Mucosa of descending colon (tissue), 3 donors: ENCODE data around the gene RXRB. TPM values are rescaled to one million over a fixed set of nuclear protein-coding genes. Genes with fewer than 3 reads are reported as not detected.

Experiments
- ATAC-seq: fragments of 200-7000 bp; cut with Tn5 transposase; one replicate; pipeline ENCODE4 v1.9.1; 2020; ENCODE audit warnings: mild to moderate bottlenecking, moderate library complexity
- DNase-seq, 3 donors: peaks; one replicate each; pipeline ENCODE4 v3.0.0-alpha.2; 2020
- H3K36me3 ChIP-seq: fragments of 200-600 bp; one replicate; pipeline ENCODE4 v1.8.0; 2021; ENCODE audit warnings: low read depth, mild to moderate bottlenecking
- H3K4me1 ChIP-seq: fragments of 200-600 bp; one replicate; pipeline ENCODE4 v1.8.0; 2021; ENCODE audit warnings: low read depth, mild to moderate bottlenecking
- H3K4me3 ChIP-seq: fragments of 200-600 bp; one replicate; pipeline ENCODE4 v1.8.0; 2021; ENCODE audit warnings: mild to moderate bottlenecking
- H3K9me3 ChIP-seq: fragments of 200-600 bp; one replicate; pipeline ENCODE4 v1.8.0; 2021; ENCODE audit warnings: mild to moderate bottlenecking
- intact Hi-C, 2 donors: fragments of 100-400 bp; cut with DNase I in 1 of 2; cut with micrococcal nuclease in 1 of 2; formaldehyde crosslinking; loops; one replicate each; pipeline versions ENCODE4 v1.11.0 to v1.11.1; 2022; cut with DNase I, micrococcal nuclease
- total RNA-seq, 3 donors: library from RNA; stranded (reverse); fragmentation: NEBNext Ultra II Directional in 2 of 3; extraction: Animal tissue kit (Norgen Biotek cat#: 25700) in 2 of 3; gene quantifications; one replicate each; pipeline versions ENCODE4 v1.2.1 to v1.2.4, GENCODE V29; 2021 to 2023
- TF ChIP-seq, protein P1 (sequence below): fragments of 200-600 bp; IDR thresholded peaks from one replicate; pipeline ENCODE4 v1.8.0; 2022; ENCODE audit warnings: antibody characterized with exemption, mild to moderate bottlenecking
- donor health status: DM: no; HTN: no; CAD: no; lungs with moderate emphysema.
- donor health status: DM: no; HTN: no; CAD: no.
- donor health status: DM: no; HTN: yes; CAD: no.

RXRB gene
- total RNA-seq, 3 donors from 2014 or later, result 45.4 to 51.1 (median 51.1) TPM

GRCh38 chr6:33174784-33175183 is 25.7 kb downstream of the RXRB start:
- ATAC-seq (no peak), DNase-seq (no peak)
- Histone ChIP-seq H3K36me3 (no peaks in the 10 kb centered on the region), H3K4me3 (no peak overlapping the region), H3K9me3 (no peaks in the 10 kb centered on the region), H3K4me1 (no peaks in the 10 kb centered on the region)
- intact Hi-C loops, result no loop called here
- TF ChIP-seq, protein P1, sequence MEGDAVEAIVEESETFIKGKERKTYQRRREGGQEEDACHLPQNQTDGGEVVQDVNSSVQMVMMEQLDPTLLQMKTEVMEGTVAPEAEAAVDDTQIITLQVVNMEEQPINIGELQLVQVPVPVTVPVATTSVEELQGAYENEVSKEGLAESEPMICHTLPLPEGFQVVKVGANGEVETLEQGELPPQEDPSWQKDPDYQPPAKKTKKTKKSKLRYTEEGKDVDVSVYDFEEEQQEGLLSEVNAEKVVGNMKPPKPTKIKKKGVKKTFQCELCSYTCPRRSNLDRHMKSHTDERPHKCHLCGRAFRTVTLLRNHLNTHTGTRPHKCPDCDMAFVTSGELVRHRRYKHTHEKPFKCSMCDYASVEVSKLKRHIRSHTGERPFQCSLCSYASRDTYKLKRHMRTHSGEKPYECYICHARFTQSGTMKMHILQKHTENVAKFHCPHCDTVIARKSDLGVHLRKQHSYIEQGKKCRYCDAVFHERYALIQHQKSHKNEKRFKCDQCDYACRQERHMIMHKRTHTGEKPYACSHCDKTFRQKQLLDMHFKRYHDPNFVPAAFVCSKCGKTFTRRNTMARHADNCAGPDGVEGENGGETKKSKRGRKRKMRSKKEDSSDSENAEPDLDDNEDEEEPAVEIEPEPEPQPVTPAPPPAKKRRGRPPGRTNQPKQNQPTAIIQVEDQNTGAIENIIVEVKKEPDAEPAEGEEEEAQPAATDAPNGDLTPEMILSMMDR, result no peak

GRCh38 chr6:33173535-33174180 is 26.8 kb downstream of the RXRB start:
- H3K36me3 ChIP-seq, result no peaks in the 10 kb centered on the region
- H3K4me3 ChIP-seq, result no peak overlapping the region
- H3K9me3 ChIP-seq, result no peaks in the 10 kb centered on the region
- ATAC-seq (no peak), DNase-seq (no peak)
- TF ChIP-seq, protein P1, result no peak
- intact Hi-C loops, result no loop called here
- no peaks in the 10 kb centered on the region for H3K4me1 ChIP-seq

GRCh38 chr6:33172688-33173534 is 27.6 kb downstream of the RXRB start:
- Histone ChIP-seq H3K4me1 (no peaks in the 10 kb centered on the region), H3K4me3 (no peak overlapping the region), H3K9me3 (no peaks in the 10 kb centered on the region), H3K36me3 (no peaks in the 10 kb centered on the region)
- intact Hi-C loops, result no loop called here
- TF ChIP-seq, protein P1, result peak; percentile 15
- ATAC-seq (peak; percentile 51), DNase-seq (peak in 1 of 3 donors; percentile 40)

- no peaks in the 10 kb centered on the region for H3K36me3 ChIP-seq
- no peak for ATAC-seq
- intact Hi-C loops, result no loop called here
- no peaks in the 10 kb centered on the region for H3K9me3 ChIP-seq
- H3K4me1 ChIP-seq, result no peaks in the 10 kb centered on the region
- H3K4me3 ChIP-seq, result no peak overlapping the region
- TF ChIP-seq, protein P1, result no peak
- DNase-seq, result no peak
Measured at GRCh38 chr6:33171880-33172687, 28.4 kb downstream of the RXRB start.

DNA sequence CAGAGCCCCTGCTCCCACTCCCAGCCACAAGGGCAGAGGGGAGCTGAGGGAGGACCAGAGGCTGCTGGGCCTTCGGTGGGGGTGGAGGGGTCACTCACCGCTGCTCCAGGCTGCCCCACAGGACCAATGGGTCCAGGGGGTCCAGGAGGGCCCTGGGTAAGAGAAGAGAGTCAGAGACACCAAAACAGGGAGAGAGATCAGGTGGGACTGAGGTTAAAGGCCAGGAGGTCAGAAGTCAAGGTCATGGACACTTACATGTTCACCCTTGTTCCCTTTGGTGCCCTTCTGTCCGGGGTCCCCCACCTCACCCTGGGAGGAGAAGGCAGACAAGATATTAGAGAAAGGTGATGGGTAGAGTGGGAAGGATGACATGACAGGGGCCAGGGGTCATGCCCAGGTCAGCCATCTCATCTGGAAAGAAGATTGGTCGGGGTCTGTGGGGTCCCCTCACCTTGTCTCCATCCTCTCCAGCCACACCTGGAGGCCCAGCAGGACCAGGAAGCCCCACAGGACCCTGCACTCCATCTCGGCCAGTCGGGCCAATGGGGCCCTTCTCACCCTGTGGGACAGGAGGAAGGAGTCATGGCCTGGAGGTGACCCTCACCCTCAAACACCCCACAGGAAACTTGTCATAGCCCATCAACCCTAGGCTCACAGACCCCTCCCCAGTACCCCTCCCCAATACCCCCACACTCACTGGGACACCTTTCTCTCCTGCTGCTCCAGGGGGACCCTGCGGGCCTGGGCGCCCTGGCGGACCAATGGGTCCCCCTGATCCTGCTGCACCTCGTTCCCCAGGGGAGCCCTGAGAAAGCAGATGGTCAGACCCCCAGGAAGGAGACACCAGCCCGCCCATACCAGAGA is 29.2 kb downstream of the RXRB start:
- ATAC-seq (no peak), DNase-seq (no peak)
- intact Hi-C loops, result no loop called here
- no peaks in the 10 kb centered on the region for H3K36me3 ChIP-seq
- TF ChIP-seq, protein P1, result no peak
- H3K4me3 ChIP-seq, result no peak overlapping the region
- no peaks in the 10 kb centered on the region for H3K9me3 ChIP-seq
- H3K4me1 ChIP-seq, result no peaks in the 10 kb centered on the region
